Lung (tissue), 12 donors: ENCODE results near the gene METTL1. TPM values are rescaled to one million over a fixed set of nuclear protein-coding genes. Genes with fewer than 3 reads are reported as not detected.

Experiments used
- ATAC-seq: fragments of 200-7000 bp; cut with Tn5 transposase; one replicate; pipeline ENCODE4 v1.9.1; 2020; ENCODE audit warnings: moderate number of reproducible peaks; ENCODE audit not compliant: insufficient read depth, low FRiP score
- DNase-seq, 3 donors: peaks; one replicate each; pipeline ENCODE4 v3.0.0-alpha.2; 2013 to 2017
- H3K27ac ChIP-seq, 2 donors: one replicate each; pipeline ENCODE4 v1.5.1; 2013; ENCODE audit warnings: mild to moderate bottlenecking in 2 of 2, moderate library complexity in 2 of 2, control low read depth in 1 of 2, inconsistent platforms in 1 of 2, low read depth in 1 of 2, low read length in 1 of 2
- H3K27me3 ChIP-seq, 3 donors: one replicate each; pipeline ENCODE4 v1.5.1; 2013; ENCODE audit warnings: low read length in 2 of 3; ENCODE audit not compliant: control insufficient read depth in 3 of 3, insufficient read depth in 3 of 3
- H3K36me3 ChIP-seq, 4 donors: one replicate each; pipeline ENCODE4 v1.5.1; 2013; ENCODE audit warnings: low read length in 4 of 4, mild to moderate bottlenecking in 1 of 4, moderate library complexity in 1 of 4; ENCODE audit not compliant: control insufficient read depth in 4 of 4, insufficient read depth in 4 of 4
- H3K4me1 ChIP-seq, 5 donors: one replicate each; pipeline ENCODE4 v1.5.1; 2013; ENCODE audit warnings: low read length in 5 of 5, mild to moderate bottlenecking in 2 of 5, moderate library complexity in 1 of 5; ENCODE audit not compliant: control insufficient read depth in 5 of 5, insufficient read depth in 5 of 5
- H3K4me3 ChIP-seq: one replicate; pipeline ENCODE4 v1.5.1; 2013; ENCODE audit warnings: mild to moderate bottlenecking, control low read depth, moderate library complexity
- H3K9ac ChIP-seq, 2 donors: one replicate each; pipeline ENCODE4 v1.5.1; 2013; ENCODE audit warnings: low read length in 2 of 2, control low read depth in 1 of 2; ENCODE audit not compliant: insufficient read depth in 1 of 2
- H3K9me3 ChIP-seq, 4 donors: one replicate each; pipeline ENCODE4 v1.5.1; 2013; ENCODE audit warnings: low read length in 3 of 4, mild to moderate bottlenecking in 1 of 4, moderate library complexity in 1 of 4; ENCODE audit not compliant: control insufficient read depth in 4 of 4, insufficient read depth in 3 of 4
- WGBS, 2 donors: extraction: QIAGEN DNeasy Blood & Tissue Kit; methylation state at CpG; one replicate each; pipeline ENCODE4 v1.1.7; 2013; 5-methylcytosine and 5-hydroxymethylcytosine counted together
- polyA plus RNA-seq, 2 donors: library from polyadenylated mRNA; stranded (reverse); fragments of 200-250 nt; gene quantifications; one replicate each; pipeline ENCODE4 v1.2.1, GENCODE V29; 2013
- total RNA-seq, 2 donors: library from RNA; depleted of rRNA in 1 of 2; stranded (reverse); fragments of >200 nt in 1 of 2; gene quantifications; one replicate each; pipeline ENCODE4 v1.2.1, GENCODE V29; 2014 to 2021
- TF ChIP-seq, protein P1 (sequence below): IDR thresholded peaks from 2 replicates; pipeline ENCODE4 v1.5.1; 2012; ENCODE audit warnings: mild to moderate bottlenecking; ENCODE audit errors: control extremely low read depth, extremely low read depth
- donor health status: control.
- donor health status: control.
- donor health status: Bipolar disorder and iron deficiency.
- donor health status: healthy.
- donor health status: DM: yes; HTN: yes; CAD: no.

Gene METTL1
- total and polyA plus RNA-seq, 4 donors = 2.8 to 35.5 (median 31.6) TPM

DNA sequence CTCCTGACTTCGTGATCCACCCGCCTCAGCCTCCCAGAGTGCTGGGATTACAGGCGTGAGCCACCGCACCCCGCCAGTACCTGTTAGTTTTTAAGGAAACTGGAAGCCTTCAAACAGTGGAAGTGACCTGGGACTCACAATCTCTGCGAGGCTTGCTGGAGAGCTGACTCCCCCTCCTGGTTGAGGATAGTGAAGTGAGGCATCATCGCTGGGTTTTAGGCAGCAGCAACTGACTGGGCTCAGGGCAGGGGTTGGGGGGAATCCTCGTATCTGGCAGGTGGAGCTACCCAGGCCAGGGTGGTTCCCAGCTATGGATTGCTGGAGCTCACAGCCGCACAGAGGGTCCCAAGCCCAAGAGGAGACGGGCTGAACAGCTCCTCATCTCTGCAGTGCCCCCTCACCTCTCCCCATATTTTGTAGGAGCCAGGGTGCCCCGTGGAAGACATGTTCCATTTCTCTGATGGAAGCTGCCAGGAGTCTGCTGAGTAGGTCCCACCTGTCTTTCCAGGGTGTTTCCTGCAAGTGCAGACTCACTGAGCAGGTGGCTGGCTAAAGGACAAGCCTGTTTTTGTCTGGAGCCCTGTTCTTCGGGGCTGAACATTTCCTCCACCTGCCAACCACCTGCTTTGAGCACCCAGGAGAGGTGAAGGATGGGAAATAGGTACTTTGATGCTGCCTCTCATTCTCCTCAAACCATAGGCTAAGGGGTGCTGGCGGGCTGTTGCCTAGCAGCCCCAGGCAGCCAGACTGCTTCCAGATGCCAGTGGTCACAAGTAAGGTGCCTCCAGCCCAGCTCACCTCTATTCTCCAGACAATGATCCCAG is 43.5 kb upstream of the METTL1 start:
- H3K36me3 ChIP-seq = peaks cover 0 to 24% (median 16%) of the 10 kb centered on the region in 4 donors
- H3K27ac ChIP-seq = no peak overlapping the region
- H3K9ac ChIP-seq = no peak overlapping the region
- no peaks in the 10 kb centered on the region for H3K9me3 ChIP-seq
- H3K4me1 ChIP-seq = peaks cover 0 to 12% (median 7%) of the 10 kb centered on the region in 5 donors
- no peak for ATAC-seq
- WGBS, 2 donors = 85 to 89% methylated on average over 13 of the region's 13 CpGs
- no peak overlapping the region for H3K4me3 ChIP-seq
- H3K27me3 ChIP-seq = no peaks in the 10 kb centered on the region
- TF ChIP-seq, protein P1, sequence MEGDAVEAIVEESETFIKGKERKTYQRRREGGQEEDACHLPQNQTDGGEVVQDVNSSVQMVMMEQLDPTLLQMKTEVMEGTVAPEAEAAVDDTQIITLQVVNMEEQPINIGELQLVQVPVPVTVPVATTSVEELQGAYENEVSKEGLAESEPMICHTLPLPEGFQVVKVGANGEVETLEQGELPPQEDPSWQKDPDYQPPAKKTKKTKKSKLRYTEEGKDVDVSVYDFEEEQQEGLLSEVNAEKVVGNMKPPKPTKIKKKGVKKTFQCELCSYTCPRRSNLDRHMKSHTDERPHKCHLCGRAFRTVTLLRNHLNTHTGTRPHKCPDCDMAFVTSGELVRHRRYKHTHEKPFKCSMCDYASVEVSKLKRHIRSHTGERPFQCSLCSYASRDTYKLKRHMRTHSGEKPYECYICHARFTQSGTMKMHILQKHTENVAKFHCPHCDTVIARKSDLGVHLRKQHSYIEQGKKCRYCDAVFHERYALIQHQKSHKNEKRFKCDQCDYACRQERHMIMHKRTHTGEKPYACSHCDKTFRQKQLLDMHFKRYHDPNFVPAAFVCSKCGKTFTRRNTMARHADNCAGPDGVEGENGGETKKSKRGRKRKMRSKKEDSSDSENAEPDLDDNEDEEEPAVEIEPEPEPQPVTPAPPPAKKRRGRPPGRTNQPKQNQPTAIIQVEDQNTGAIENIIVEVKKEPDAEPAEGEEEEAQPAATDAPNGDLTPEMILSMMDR = no peak
- DNase-seq = no peak

DNA sequence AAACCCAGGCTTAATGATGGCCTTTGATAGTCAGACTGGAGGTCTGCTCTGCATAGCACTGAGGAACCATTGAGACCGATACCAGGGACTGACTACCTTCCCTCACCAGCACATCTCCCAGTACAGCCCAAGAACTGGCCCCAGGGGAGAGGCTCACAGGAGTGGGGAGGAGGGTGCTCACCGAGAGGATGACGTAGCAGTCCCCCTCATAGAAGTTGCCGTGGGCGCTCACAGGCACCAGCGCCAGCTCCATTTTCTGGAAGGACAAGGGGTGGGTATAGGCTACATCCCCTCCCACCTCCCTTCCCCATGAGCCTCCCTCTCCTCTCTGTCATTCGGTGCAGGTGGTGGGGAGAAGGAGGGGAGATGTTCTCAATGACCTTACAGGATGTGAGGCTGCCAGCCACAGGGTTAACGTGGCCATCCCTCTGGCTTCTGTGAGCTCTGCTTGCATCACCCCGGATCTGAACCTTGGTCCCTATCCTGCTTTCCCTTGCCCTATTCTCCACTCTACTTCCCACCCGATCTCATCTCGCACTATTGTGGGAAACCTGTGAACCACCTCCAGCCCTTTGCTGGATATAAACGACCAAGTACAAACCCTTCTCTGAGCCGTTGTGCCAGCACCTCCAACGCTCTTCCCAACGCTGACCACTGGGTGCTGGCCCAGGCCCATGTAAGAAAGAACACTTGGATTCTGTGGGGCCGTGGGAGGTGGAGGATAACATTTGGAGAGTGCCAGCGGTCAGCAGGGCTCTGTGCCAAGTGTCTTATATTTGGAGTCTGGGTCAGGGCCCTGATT is 42.3 kb upstream of the METTL1 start:
- Histone ChIP-seq H3K4me3 (no peak overlapping the region), H3K9ac (no peak overlapping the region), H3K9me3 (no peaks in the 10 kb centered on the region), H3K36me3 (peaks cover 9 to 26% (median 15%) of the 10 kb centered on the region in 4 donors), H3K27me3 (no peaks in the 10 kb centered on the region), H3K4me1 (peaks cover 0 to 12% (median 7%) of the 10 kb centered on the region in 5 donors), H3K27ac (no peak overlapping the region)
- DNase-seq (no peak), ATAC-seq (no peak)
- TF ChIP-seq, protein P1 = no peak
- WGBS, 2 donors = 70 to 84% methylated on average over 17 of the region's 17 CpGs

DNA sequence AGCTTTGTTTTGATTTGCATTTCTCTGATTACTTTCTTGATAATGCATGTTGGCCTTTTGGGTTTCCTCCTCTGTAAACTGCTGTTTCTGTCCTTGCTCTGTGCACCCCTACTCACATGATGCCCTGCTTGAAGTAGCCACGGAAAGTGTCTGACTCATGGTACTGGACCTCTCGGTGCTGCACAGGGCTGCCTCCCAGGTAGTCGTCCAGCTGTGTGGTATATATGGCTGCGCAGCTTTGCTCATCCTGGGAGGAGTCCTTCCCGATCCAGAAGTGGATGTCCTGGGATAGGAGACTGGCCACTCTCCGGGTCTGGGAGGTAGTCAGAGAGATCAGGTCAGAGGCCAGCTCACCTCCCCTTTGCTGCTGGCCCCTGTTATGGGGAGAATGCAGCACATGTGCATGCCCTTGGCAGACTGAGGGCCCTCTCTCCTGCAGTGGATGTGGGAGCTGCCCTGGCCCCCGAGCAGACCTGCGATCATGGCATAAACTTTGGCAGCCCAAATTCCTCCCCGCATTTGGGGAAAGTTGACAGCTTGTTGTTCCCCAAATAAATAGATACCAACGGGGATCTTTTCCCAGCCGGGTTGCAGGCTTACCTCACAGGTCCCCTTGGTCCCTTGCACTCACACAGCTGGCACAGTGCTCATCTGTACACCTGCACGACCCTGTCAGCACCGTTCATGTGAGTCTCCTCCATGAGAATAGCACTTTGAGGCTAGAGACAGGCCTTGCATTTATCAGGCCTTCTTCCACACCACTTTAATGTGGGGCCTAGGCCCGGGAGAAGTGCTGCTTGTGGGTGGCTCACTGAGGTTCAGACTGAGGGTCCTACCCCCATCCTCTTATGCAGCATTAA is 41.4 kb upstream of the METTL1 start:
- TF ChIP-seq, protein P1 = no peak
- H3K9me3 ChIP-seq = no peaks in the 10 kb centered on the region
- no peak overlapping the region for H3K27ac ChIP-seq
- H3K4me3 ChIP-seq = no peak overlapping the region
- no peaks in the 10 kb centered on the region for H3K27me3 ChIP-seq
- 81 to 91% methylated on average over 14 of the region's 14 CpGs for WGBS, 2 donors
- no peak overlapping the region for H3K9ac ChIP-seq
- no peak for DNase-seq
- H3K36me3 ChIP-seq = peaks cover 6 to 25% (median 14%) of the 10 kb centered on the region in 4 donors
- no peak for ATAC-seq
- H3K4me1 ChIP-seq = peaks cover 0 to 10% (median 7%) of the 10 kb centered on the region in 5 donors
